NT2/D1 (cell line): ENCODE results near the gene PAQR5.
"Not testable (repeated sequence)": the region's sequence is repeated elsewhere in the genome, so short reads cannot be mapped to it uniquely, and the experiment has no call there.

Experiments used
- DNase-seq: peaks from one replicate; pipeline ENCODE4 v3.0.0-alpha.2; 2011; ENCODE audit warnings: low read depth, low spot score
- H3K27me3 ChIP-seq: 2 replicates; pipeline ENCODE4 v1.6.0; 2011; ENCODE audit warnings: mild to moderate bottlenecking; ENCODE audit not compliant: insufficient read length, insufficient read depth
- H3K36me3 ChIP-seq: 2 replicates; pipeline ENCODE4 v1.6.1; 2011; ENCODE audit warnings: mild to moderate bottlenecking, low read length, mixed read lengths; ENCODE audit not compliant: insufficient read depth, insufficient read length
- H3K4me1 ChIP-seq: 2 replicates; pipeline ENCODE4 v1.5.1; 2011; ENCODE audit not compliant: insufficient read depth, insufficient read length
- H3K4me3 ChIP-seq: 2 replicates; pipeline ENCODE4 v1.5.1; 2011; ENCODE audit warnings: low read depth; ENCODE audit not compliant: insufficient read length
- H3K9ac ChIP-seq: 2 replicates; pipeline ENCODE4 v1.6.0; 2011; ENCODE audit warnings: low read depth; ENCODE audit not compliant: insufficient read length
- H3K9me3 ChIP-seq: 2 replicates; pipeline ENCODE4 v1.5.1; 2011; ENCODE audit warnings: mild to moderate bottlenecking, low read length; ENCODE audit not compliant: insufficient read depth
- SUZ12 ChIP-seq: IDR thresholded peaks from 2 replicates; pipeline ENCODE4 v1.6.1; 2011; ENCODE audit not compliant: insufficient read length, insufficient read depth; ENCODE audit errors: extremely low read depth
- YY1 ChIP-seq: IDR thresholded peaks from 2 replicates; pipeline ENCODE4 v1.6.1; 2011; ENCODE audit not compliant: insufficient read length, insufficient read depth
- ZNF274 ChIP-seq: IDR thresholded peaks from 2 replicates; pipeline ENCODE4 v1.6.1; 2011; ENCODE audit warnings: mild to moderate bottlenecking, low read depth, low read length

The PAQR5 gene

GRCh38 chr15:69288531-69289341 is 10.0 kb upstream of the PAQR5 start:
- TF ChIP-seq ZNF274 = no peak
- TF ChIP-seq SUZ12 = no peak
- TF ChIP-seq YY1 = no peak
- DNase-seq = no peak
- H3K9me3 ChIP-seq = no peaks in the 10 kb centered on the region
- no peaks in the 10 kb centered on the region for H3K36me3 ChIP-seq
- H3K9ac ChIP-seq = no peak overlapping the region
- H3K27me3 ChIP-seq = no peaks in the 10 kb centered on the region
- no peak overlapping the region for H3K4me3 ChIP-seq
- H3K4me1 ChIP-seq = no peaks in the 10 kb centered on the region

- no peaks in the 10 kb centered on the region for H3K36me3 ChIP-seq
- no peaks in the 10 kb centered on the region for H3K4me1 ChIP-seq
- no peak overlapping the region for H3K4me3 ChIP-seq
- H3K27me3 ChIP-seq = peaks cover under 1% of the 10 kb centered on the region
- H3K9ac ChIP-seq = no peak overlapping the region
- TF ChIP-seq YY1 (no peak), ZNF274 (no peak)
- no peak for DNase-seq
- no peaks in the 10 kb centered on the region for H3K9me3 ChIP-seq
Observed at GRCh38 chr15:69289342-69290146, 9.2 kb upstream of the PAQR5 start.

GRCh38 chr15:69290346-69291164 is 8.2 kb upstream of the PAQR5 start:
- Histone ChIP-seq H3K4me1 (no peaks in the 10 kb centered on the region), H3K27me3 (peaks cover 6% of the 10 kb centered on the region), H3K9ac (no peak overlapping the region), H3K4me3 (no peak overlapping the region), H3K36me3 (no peaks in the 10 kb centered on the region), H3K9me3 (no peaks in the 10 kb centered on the region)
- no peak for DNase-seq
- TF ChIP-seq SUZ12 = no peak
- no peak for TF ChIP-seq YY1
- TF ChIP-seq ZNF274 = no peak

GRCh38 chr15:69291651-69292050 is 7.1 kb upstream of the PAQR5 start:
- H3K9ac ChIP-seq, DNase-seq, H3K4me3 ChIP-seq, H3K9me3 ChIP-seq, H3K36me3 ChIP-seq, H3K4me1 ChIP-seq: not testable (repeated sequence)
- H3K27me3 ChIP-seq = peaks cover 17% of the 10 kb centered on the region

GRCh38 chr15:69292826-69293420 is 5.8 kb upstream of the PAQR5 start:
- peaks cover 29% of the 10 kb centered on the region for H3K27me3 ChIP-seq
- H3K9me3 ChIP-seq = no peaks in the 10 kb centered on the region
- no peaks in the 10 kb centered on the region for H3K36me3 ChIP-seq
- TF ChIP-seq ZNF274 = no peak
- TF ChIP-seq YY1 = no peak
- no peak for TF ChIP-seq SUZ12
- H3K4me1 ChIP-seq = no peaks in the 10 kb centered on the region
- H3K4me3 ChIP-seq = no peak overlapping the region
- no peak for DNase-seq
- no peak overlapping the region for H3K9ac ChIP-seq

- Histone ChIP-seq H3K27me3 (peaks cover 40% of the 10 kb centered on the region), H3K9ac (no peak overlapping the region), H3K4me3 (no peak overlapping the region), H3K36me3 (no peaks in the 10 kb centered on the region), H3K9me3 (no peaks in the 10 kb centered on the region), H3K4me1 (peaks cover 5% of the 10 kb centered on the region)
- DNase-seq = no peak
- TF ChIP-seq SUZ12 (no peak), YY1 (no peak), ZNF274 (no peak)
Observed at GRCh38 chr15:69293741-69294615, 4.7 kb upstream of the PAQR5 start.
